ENCODE results near the gene HSPA1B.
"Not testable (repeated sequence)": the region's sequence is repeated elsewhere in the genome, so short reads cannot be mapped to it uniquely, and the experiment has no call there.

Gene HSPA1B

GRCh38 chr6:31799781-31800180 is 27.8 kb upstream of the HSPA1B start:
- DNase-seq (ENCODE audit: low spot score): no peak

- DNase-seq (ENCODE audit: low spot score): not testable (repeated sequence)
Observed at GRCh38 chr6:31801031-31801927, 26.3 kb upstream of the HSPA1B start.

- no peak for DNase-seq (ENCODE audit: low spot score)
Observed at GRCh38 chr6:31805939-31806469, 21.5 kb upstream of the HSPA1B start.

GRCh38 chr6:31806470-31807272 is 20.9 kb upstream of the HSPA1B start, which contains the start of gene LSM2:
Gene LSM2, minus strand, starts transcription at chr6:31806966. Its CDS starts 209 bp downstream, at chr6:31806757.
- DNase-seq (ENCODE audit: low spot score): peak; percentile 99

GRCh38 chr6:31808599-31808998 is 18.9 kb upstream of the HSPA1B start:
- not testable (repeated sequence) for DNase-seq (ENCODE audit: low spot score)

GRCh38 chr6:31811645-31812044 is 15.9 kb upstream of the HSPA1B start:
- no peak for DNase-seq (ENCODE audit: low spot score)

GRCh38 chr6:31813465-31813849 is 14.1 kb upstream of the HSPA1B start:
- no peak for DNase-seq (ENCODE audit: low spot score)

GRCh38 chr6:31814677-31815024 is 12.9 kb upstream of the HSPA1B start:
- peak; percentile 90 for DNase-seq (ENCODE audit: low spot score)

- peak; percentile 83 for DNase-seq (ENCODE audit: low spot score)
Observed at GRCh38 chr6:31815025-31815838, 12.3 kb upstream of the HSPA1B start, which contains the start of the genes HSPA1A and HSPA1L. Gene HSPA1A, plus strand, starts transcription at chr6:31815543. Its CDS starts 214 bp downstream, at chr6:31815757. Gene HSPA1L, minus strand, starts transcription at chr6:31815283. Its CDS starts 3,311 bp downstream, at chr6:31811972.

- not testable (repeated sequence) for DNase-seq (ENCODE audit: low spot score)
Observed at GRCh38 chr6:31817133-31817928, 10.2 kb upstream of the HSPA1B start.

- DNase-seq (ENCODE audit: low spot score): not testable (repeated sequence)
Observed at GRCh38 chr6:31817929-31818511, 9.5 kb upstream of the HSPA1B start.

- DNase-seq (ENCODE audit: low spot score): no peak
Observed at GRCh38 chr6:31819871-31820299, 7.7 kb upstream of the HSPA1B start.

GRCh38 chr6:31820399-31820798 is 7.1 kb upstream of the HSPA1B start:
- DNase-seq (ENCODE audit: low spot score): not testable (repeated sequence)

- DNase-seq (ENCODE audit: low spot score): peak; percentile 58
Observed at GRCh38 chr6:31821301-31822035, 6.1 kb upstream of the HSPA1B start.

GRCh38 chr6:31822036-31822821 is 5.3 kb upstream of the HSPA1B start:
- peak; percentile 59 for DNase-seq (ENCODE audit: low spot score)

- not testable (repeated sequence) for DNase-seq (ENCODE audit: low spot score)
Observed at GRCh38 chr6:31823592-31824196, 3.8 kb upstream of the HSPA1B start.

GRCh38 chr6:31825553-31825952 is 2.0 kb upstream of the HSPA1B start:
- no peak for DNase-seq (ENCODE audit: low spot score)

- DNase-seq (ENCODE audit: low spot score): peak; percentile 49
Observed at GRCh38 chr6:31826793-31827285, 699 bp upstream of the HSPA1B start.
